SW 1271 (cell line): ENCODE data around the gene FOXL3.
"Not testable (repeated sequence)": the region's sequence is repeated elsewhere in the genome, so short reads cannot be mapped to it uniquely, and the experiment has no call there.

ENCODE experiments used
- DNase-seq, 2 experiments: peaks; one replicate each; lab custom pipeline; 2025; lab: John Stamatoyannopoulos, UW

FOXL3 gene

DNA sequence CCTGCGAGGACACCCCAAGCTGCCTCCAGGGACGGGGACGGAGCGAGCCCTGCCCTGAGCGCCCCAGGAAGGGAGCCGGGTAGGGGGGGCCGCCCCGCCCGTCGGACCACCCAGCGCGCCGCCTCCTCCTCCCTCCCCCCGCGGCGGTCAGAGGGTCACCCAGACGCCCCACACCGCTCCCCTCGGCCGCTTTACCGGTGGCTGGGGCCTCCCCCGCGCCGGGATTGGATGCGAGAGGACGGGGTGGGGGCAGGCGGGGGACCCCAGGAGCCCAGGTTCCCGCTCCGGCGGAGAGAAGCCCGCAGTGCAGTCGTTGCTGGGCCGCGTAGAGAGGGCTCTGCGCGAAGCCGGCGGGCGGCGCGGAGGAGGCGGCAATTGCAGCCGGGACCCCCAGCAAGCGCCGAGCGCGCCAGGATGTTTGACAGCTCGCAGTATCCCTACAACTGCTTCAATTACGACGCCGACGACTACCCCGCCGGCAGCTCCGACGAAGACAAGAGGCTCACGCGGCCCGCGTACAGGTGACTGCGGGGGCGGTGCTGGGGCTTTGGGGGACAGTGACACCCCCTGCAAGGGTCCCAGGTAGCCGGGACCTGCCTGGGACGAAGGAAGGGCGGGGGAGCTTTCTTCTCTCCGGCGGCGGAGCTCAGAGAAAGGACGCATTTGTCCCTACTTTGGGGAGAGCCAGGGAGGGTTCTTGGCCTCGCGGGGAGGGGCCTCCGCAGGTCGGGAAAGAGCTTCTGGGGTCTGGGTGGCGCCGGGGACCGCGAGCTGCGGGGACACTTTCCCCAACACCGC is at the start of gene FOXL3:
FOXL3 (plus strand) TSS at position 415 of the 798 bp plus-strand sequence; CDS start at position 415, 0 bp downstream.
- DNase-seq: no peak

DNA sequence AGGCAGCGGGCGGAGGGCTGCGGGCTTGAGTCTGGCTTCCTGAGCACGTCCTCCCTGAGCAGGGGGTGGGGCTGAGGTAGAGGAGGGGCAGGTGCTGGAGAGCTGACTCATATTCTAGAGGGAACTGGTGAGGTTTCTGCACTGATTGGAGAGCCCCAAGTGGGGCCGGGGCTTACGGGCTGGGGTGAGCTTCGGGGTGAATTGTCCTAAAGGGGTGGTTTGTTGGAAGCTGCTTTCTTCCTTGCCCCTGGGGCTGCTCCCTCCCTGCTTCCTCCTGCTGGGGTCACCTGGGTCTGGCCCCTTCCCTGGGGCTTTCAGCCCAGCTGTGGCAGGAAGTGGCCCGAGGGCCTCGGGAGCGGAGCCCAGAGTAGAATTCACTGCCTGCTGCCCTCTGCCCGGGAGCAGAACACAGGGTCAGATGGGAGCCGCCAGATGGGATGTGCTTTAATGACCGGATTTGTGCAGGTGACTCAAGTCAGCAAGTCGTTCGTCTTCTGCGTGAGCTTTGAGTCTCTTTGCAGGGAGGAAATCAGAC is 49.0 kb upstream of the FOXL3 start:
- no peak for DNase-seq

DNA sequence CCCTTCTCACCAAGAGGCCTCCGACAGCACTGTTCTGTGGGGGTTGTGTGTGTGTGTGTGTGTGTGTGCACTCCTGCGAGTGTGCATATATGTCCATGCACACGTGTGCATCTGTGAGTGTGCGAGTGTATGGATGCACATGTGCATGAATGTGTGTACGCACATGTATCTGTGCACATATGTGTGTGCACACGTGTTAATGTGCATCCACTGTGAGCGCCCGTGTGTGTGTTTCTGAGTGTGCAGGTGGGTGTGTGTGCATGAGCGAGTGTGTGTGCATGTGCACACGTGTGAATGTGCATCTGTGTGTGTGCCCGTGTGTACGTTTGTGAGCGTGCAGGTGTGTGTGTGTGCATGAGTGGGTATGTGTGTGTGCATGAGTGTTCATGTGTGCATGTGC is 48.5 kb upstream of the FOXL3 start:
- DNase-seq: no peak

DNA sequence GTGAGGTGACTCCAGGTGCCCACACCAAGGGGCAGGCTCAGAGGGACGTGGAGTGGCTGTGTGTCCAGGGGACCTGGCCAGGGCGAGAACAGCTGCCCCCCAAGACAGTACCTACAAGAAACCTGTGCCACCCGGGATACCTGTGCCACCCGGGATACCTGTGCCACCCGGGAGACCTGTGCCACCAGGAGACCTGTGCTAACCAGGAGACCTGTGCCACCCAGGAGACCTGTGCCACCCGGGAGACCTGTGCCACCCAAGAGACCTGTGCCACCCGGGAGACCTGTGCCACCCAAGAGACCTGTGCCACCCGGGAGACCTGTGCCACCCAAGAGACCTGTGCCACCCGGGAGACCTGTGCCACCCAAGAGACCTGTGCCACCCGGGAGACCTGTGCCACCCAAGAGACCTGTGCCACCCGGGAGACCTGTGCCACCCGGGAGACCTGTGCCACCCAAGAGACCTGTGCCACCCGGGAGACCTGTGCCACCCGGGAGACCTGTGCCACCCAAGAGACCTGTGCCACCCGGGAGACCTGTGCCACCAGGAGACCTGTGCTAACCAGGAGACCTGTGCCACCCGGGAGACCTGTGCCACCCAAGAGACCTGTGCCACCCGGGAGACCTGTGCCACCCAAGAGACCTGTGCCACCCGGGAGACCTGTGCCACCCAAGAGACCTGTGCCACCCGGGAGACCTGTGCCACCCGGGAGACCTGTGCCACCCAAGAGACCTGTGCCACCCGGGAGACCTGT is 47.0 kb upstream of the FOXL3 start:
- DNase-seq: not testable (repeated sequence)

DNA sequence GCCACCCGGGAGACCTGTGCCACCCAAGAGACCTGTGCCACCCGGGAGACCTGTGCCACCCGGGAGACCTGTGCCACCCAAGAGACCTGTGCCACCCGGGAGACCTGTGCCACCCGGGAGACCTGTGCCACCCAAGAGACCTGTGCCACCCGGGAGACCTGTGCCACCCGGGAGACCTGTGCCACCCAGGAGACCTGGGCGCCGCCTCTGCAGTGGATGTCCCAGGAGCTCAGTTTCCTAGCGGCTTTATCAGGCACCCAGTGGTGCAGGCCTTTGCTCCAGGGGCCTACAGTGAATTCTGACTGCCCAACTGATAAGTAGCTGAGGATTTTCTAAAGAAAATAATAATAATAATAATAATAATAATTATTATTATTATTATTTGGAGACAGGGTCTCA is 46.4 kb upstream of the FOXL3 start:
- not testable (repeated sequence) for DNase-seq

DNA sequence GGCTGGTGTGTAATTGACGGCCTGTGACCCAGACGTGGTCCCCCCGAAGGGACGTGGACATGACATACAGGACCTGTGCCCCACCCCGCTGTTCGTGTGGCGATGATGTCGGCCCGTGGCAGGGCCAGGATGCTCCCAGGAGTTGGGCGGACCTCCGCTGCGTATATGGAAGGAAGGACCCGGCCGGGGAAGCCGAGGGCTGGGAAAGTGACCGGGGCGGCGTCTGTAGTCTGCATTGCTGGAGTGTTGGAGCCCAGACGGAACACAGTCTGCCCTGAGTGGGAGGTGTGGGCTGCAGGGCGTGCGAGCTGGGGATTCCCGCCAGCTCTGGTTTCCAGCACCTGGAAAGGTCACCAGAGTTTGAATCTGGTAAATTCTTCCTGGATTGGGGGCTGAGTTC is 45.0 kb upstream of the FOXL3 start:
- no peak for DNase-seq

DNA sequence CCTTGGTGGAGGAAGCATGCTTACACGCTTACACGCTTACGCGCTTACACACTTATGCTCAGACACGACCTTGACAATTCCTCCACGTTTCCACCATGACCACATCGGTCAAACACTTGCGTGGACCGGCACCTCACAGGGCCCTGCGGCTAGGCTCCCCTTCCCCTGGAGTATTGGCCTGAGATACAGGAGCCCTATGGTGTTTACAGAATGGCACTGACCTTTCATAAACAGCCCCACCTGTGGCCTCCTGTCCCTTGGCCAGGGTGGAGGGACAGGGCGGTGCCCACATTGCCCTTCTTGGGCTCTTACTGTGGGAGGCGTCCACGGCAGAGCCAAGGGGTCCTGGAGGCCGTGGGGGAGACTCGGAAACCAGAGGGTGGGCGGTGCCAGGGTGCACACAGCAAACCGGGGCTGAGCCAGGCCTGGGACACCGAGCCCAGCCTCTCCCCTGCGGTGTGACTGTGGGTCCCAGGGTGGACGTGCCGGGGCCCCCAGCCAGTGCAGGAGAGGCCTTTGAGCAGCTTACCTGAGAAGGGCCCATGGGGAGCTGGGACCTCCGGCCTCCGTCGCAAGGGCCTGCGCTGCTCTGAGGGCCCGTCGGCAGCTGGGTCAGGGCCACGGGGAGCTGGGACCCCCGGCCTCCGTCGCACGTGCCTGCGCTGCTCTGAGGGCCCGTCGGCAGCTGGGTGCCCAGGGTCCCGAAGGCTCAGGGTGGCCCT is 44.2 kb upstream of the FOXL3 start:
- no peak for DNase-seq

DNA sequence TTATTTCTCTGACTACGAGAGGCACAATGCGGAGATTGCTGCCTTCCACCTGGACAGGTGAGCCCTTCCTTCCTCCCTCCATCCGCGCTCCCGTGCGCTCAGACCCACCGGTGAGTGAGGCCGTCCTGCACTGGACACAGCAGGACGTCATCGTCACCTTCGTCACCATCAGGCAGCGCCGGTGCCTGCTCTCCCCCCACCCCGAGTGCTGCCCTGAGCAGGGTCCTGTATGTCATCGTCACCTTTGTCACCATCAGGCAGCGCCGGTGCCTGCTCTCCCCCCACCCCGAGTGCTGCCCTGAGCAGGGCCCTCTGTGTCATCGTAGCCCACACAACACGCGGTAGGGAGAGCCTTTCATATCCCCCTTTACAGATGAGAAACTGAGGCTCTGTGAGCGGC is 43.5 kb upstream of the FOXL3 start:
- no peak for DNase-seq

DNA sequence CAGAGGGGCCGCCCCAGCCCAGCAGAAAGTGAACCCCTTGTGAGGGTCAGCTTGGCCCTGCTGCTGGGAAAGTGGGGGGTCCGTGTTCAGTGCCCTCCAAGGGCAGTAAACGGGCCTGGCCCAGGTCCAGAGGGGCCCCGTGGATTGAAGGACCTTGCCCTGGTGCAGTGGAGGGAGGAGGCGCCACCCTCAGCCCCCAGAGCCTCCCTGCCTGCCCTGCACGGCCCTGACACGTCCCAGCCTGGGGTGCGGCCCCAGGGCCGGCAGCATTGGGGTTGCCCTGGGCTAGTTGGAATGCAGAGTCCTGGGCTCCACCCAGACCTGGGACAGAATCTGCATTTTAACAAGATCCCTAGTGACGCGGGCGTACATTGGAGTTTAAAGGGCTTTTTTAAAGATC is 42.8 kb upstream of the FOXL3 start:
- no peak for DNase-seq

DNA sequence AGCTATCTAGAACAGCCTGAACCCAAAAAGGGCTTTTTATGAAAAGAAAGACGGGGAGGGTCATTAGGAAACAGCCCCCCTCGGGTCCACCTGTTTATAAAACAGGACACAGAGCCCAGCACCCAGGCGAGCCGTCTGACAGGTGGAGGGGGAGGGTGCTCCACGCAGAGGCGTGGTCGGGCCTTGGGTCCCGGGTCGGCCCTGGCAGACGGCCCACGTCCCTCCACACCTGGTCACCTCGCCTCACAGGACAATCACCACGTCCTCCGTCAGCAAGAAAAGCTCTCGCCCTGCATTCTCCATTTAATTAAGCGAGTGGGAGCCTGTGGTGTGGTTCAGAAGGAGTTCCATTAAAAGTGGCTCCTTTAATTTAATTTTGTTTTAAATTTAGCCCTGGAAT is 42.3 kb upstream of the FOXL3 start:
- no peak for DNase-seq

DNA sequence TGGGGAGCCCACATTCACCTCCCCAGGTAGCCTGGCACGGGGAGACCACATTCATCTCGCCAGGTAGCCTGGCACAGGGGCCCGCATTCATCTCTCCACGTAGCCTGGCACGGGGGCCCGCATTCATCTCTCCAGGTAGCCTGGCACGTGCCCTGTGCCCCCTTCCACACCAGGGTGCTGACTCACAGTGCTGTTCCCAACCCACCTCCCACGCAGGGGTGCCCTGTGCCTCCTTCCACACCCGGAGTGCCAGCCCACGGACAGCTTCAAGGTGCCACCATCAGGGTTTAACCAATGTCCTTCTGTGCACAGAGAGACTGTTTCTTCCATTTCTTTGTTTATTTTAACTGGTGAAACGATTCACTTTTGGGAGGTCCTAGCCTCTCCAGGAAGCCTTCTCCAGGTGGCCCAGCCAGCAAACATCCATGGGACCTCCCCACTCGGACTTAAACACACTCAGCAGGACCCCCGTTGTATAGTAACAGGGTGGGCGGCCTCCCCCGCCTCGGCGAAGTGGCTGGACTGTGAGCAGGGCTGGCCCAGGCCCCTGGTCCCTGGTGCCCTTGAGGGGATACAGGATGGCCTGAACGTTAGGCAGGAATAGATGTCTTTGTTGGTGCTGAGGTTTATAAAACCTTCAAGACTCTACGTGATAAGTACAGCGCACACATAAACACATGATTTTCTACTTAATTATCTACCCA is 41.1 kb upstream of the FOXL3 start:
- DNase-seq: no peak

DNA sequence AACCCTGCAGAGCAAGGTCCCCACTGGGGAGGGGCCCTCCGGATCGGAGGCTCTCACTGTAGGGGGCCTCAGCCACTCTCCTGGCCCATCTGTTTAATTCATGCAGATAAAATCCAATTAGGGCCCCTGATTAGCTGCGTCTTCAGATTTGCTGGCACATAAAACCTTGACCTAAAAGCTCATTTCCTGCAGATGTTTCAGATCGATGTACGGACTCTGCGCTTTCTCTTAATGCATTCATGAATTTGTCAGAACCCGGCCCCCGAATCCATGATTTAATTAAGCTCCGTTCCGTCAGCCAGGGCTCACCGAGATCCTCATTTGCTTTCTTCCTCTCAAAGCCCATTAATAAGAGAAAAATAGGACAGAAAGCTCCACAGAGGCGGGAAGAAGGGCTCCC is 40.0 kb upstream of the FOXL3 start:
- DNase-seq: no peak

DNA sequence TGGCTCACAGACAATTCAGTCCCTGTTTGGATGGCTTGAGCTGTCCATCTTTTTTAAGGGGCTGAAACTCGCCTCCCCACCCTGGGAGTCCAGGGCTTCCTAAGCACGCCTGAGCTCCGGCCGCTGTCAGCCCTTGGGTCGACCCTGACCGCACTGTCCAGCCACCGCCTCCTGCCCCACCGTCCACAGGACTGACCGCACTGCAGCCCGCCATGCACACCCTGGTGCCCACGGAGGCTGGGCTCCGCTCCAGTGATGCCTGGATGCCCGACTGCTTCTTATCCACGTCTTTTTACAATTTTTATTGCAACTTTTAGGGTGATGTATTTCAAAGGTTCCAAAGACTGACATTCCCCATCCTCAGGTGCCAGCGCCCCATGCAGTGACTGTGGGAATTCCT is 39.4 kb upstream of the FOXL3 start:
- no peak for DNase-seq

DNA sequence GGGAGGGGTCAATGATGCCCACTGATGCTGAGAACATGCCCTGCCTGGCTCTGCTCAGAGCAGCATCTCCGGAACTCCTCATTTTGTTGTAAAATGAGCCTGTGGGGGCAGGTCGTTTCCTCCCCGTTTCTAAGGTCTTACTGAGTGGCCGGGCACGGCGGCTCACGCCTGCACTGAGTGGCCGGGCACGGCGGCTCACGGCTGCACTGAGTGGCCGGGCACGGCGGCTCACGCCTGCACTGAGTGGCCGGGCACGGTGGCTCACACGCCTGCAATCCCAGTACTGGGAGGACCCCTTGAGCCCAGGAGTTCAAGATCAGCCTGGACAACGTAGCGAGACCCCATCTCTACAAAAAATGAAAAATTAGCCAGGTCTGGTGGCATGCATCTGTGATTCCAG is 39.0 kb upstream of the FOXL3 start:
- DNase-seq: no peak

DNA sequence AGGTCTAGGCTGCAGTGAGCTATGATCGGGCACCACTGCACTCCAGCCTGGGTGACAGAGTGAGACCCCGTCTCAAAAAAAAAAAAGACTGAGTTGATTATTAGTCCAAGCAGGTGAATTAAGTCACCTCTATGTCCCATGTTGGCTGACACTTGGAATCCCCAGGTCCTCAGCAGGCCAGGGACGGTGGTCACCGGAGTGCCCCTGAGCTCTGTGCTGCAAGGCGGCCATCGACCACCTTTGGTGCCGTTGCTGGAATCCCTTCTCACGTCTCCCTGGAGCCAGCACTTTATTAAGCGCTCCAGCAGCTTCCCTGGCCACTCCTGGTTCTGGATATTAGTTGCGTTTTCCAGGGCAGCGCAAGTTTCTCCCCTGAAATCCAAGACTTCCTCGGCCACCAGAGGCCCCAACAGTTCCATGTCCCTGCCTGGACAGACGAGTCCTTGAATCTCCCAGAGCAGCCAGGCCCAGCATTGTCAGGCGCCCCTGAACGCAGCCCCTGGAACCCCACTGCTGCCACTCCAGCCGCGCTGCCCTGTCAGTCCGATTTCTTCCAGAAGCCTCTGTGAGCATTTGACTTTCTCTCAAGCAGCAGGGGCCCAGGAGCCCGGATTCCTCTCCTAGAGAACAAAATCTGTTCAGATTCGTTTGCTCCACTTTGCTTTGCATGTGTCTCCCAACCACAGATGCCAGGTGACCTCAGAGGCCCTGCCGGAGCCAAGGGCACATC is 38.4 kb upstream of the FOXL3 start:
- DNase-seq: no peak

DNA sequence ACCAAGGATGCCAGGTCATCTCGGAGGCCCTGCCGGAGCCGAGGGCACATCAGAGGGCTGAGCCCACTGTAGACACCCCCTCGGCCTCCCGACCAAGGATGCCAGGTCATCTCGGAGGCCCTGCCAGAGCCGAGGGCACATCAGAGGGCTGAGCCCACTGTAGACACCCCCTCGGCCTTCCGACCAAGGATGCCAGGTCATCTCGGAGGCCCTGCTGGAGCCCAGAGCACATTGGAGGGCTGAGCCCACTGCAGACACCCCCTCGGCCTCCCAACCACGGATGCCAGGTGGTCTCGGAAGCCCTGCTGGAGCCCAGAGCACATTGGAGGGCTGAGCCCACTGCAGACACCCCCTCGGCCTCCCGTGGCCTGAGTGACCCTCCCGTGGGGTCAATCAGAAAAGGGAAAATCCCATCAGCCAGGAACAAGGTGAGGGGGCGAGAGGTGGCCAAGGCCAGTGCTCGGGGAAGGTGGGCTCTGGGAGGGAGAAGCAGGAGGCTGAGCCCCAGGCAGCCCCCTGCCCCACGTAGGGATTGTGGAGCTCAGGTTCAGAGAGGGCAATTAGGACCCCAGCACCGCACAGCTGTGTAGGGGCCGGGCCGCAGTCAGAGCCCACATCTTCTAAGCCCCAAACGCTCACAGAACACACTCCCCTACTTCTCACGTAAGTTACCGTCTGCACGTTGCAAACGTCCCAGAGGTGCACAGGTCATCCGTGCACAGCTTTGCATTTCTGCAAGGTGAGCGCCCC is 37.6 kb upstream of the FOXL3 start:
- DNase-seq: no peak

DNA sequence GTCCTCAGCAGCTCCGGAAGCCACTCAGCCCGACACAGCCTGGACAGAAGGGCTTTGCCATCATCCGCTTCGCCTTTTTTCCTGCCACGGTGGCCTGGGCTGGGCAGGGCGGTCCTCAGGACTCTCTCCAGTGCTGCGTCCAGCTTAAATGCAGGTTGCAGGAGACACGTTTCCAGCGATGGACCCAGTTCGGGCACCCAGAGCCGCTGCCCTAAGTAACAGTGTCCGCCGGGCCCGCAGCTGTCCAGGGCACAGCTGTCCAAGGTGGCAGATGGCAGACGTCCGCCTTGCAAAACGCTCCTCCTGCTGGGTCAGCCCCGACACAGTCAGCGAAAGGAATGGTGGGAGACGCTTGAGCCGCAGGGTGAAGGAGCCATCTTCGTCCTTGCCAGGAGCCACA is 37.0 kb upstream of the FOXL3 start:
- no peak for DNase-seq

DNA sequence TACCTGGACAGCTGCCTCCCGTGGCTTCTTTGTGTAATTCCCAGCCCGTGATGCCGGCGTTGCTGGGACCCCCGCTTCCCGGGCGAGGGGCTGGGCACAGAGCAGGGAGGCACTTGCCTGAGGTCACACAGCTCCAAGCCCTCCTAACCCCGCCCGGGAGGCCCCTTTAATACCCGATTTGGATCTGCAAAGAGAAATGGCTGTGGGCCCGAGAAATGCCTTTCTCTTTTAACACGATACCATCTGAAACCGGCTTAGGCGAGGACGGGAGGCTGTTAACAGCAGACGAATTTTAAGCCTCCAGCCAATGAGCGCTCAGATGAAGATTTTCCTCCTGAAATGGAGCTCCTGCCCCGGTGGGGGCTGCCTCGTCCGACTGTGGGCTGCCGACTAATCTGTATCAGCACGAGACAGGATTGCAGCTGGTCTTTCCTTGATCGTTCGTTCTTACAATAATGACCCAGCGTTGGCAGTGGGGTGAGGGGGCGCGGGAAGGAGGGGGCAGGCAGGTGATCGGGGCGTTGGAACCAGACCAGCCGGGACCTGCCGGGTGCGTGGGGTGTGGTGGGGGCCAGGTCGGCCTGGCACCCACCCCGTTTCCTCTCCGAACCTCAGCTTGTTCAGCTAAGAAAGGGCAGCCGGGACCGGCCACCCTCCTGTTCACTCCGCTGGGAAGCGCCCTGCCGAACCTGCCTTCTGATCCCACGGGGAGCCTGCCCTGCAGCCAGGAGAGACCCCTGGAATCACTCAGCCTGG is 36.2 kb upstream of the FOXL3 start:
- DNase-seq: no peak

DNA sequence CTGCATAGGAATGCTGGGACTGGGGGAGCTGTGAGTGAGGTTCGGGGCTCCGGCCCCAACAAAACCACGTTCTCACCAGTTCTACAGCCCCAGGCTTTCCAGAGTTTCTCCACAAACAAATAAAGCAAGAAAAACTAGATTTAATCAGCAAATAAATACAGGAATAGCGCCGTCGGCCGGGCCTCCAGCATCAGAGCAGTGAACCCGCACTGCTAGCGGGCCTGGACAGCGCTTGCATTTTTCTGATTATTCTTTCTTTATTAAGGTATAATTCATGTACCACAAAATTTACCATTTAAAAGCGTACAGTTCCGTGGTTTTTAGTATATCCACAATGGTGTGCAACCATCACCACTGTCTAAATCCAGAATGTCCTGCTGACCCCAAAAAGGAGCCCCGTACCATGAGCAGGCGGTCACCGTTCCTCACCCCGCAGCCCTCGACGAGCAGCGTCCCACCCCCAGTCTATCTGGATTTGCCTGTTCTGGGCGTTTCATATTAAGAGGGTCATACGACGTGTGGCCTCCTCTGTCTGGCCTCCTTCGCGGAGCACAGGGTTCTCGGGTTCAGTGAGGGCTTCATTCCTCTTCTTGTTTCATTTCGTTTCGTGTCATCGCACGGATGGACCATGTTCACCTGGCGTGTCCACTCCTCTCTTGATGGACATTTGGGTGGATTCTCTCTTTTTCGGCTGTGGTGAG is 35.5 kb upstream of the FOXL3 start:
- no peak for DNase-seq
